SK-N-SH (cell line): Measurements from ENCODE around the gene GMPR. TPM values are rescaled to one million over a fixed set of nuclear protein-coding genes. Genes with fewer than 3 reads are reported as not detected.

Source experiments
- CTCF ChIA-PET: fragments of 300-600, 350-600 bp; formaldehyde crosslinking; extraction: SDS; loops from one replicate; lab custom pipeline; 2021; lab: Yijun Ruan, JAX
- POLR2A ChIA-PET: fragments of 350-600 bp; sonication (Branson Sonifier 250); formaldehyde crosslinking; extraction: SDS; loops from one replicate; lab custom pipeline; 2020; ENCODE audit warnings: antibody characterized with exemption, inconsistent platforms; lab: Yijun Ruan, JAX
- DNase-seq: peaks from one replicate; pipeline ENCODE4 v3.0.0; 2012
- H2AFZ ChIP-seq: fragments of 200-600 bp; sonication (generic); 2 replicates; pipeline ENCODE4 v1.8.1; 2016; ENCODE audit warnings: antibody characterized with exemption, mild to moderate bottlenecking, low read depth
- H3F3A ChIP-seq: fragments of 200-600 bp; sonication (generic); replicated peaks from 2 replicates; pipeline ENCODE3; 2016; ENCODE audit warnings: antibody characterized with exemption, mild to moderate bottlenecking; ENCODE audit not compliant: insufficient read depth
- H3K27ac ChIP-seq, 2 experiments: fragments of 200-500 bp in 1 of 2; fragments of 200-600 bp in 1 of 2; sonication (Bioruptor generic) in 1 of 2; sonication (generic), shearing (Covaris generic) in 1 of 2; 2 replicates each; pipeline versions ENCODE4 v1.5.1 to v1.6.1; 2014 to 2016; ENCODE audit warnings: low read depth in 2 of 2, inconsistent platforms in 1 of 2, low read length in 1 of 2, mild to moderate bottlenecking in 1 of 2, mixed read lengths in 1 of 2
- H3K27me3 ChIP-seq: fragments of 200-600 bp; sonication (generic), shearing (Covaris generic); 2 replicates; pipeline ENCODE4 v1.6.1; 2016; ENCODE audit warnings: mixed run types; ENCODE audit not compliant: insufficient read depth
- H3K36me3 ChIP-seq, 2 experiments: fragments of 200-500 bp in 1 of 2; fragments of 200-600 bp in 1 of 2; sonication (Bioruptor generic) in 1 of 2; sonication (generic) in 1 of 2; replicated peaks in 1 of 2; 2 replicates each; pipeline versions ENCODE3 to v1.5.1; 2014 to 2016; ENCODE audit warnings: low read length in 1 of 2, mild to moderate bottlenecking in 1 of 2; ENCODE audit not compliant: insufficient read depth in 2 of 2, control insufficient read depth in 1 of 2
- H3K4me1 ChIP-seq, 2 experiments: fragments of 200-500 bp in 1 of 2; fragments of 200-600 bp in 1 of 2; sonication (Bioruptor generic) in 1 of 2; sonication (generic), shearing (Covaris generic) in 1 of 2; 2 replicates each; pipeline versions ENCODE4 v1.5.1 to v1.6.1; 2014 to 2016; ENCODE audit warnings: low read depth in 1 of 2, low read length in 1 of 2, mixed run types in 1 of 2; ENCODE audit not compliant: insufficient read depth in 2 of 2, control insufficient read depth in 1 of 2
- H3K4me2 ChIP-seq: fragments of 200-600 bp; sonication (generic), shearing (Covaris generic); 2 replicates; pipeline ENCODE4 v1.6.1; 2017; ENCODE audit warnings: mixed run types
- H3K4me3 ChIP-seq, 2 experiments: fragments of 200-500 bp in 1 of 2; fragments of 200-600 bp in 1 of 2; sonication (Bioruptor generic) in 1 of 2; sonication (generic), shearing (Covaris generic) in 1 of 2; 2 replicates each; pipeline versions ENCODE4 v1.5.1 to v1.8.1; 2014 to 2016; ENCODE audit warnings: low read depth in 2 of 2, inconsistent platforms in 1 of 2, low read length in 1 of 2, mild to moderate bottlenecking in 1 of 2, mixed read lengths in 1 of 2, moderate library complexity in 1 of 2
- H3K79me2 ChIP-seq: fragments of 200-600 bp; sonication (generic); 2 replicates; pipeline ENCODE4 v1.8.1; 2017; ENCODE audit warnings: mild to moderate bottlenecking; ENCODE audit not compliant: insufficient read depth
- H3K9ac ChIP-seq: fragments of 200-600 bp; sonication (generic); 2 replicates; pipeline ENCODE4 v1.6.1; 2017; ENCODE audit warnings: mixed run types
- H3K9me2 ChIP-seq: fragments of 200-600 bp; sonication (generic); 2 replicates; pipeline ENCODE4 v1.6.1; 2017; ENCODE audit warnings: mixed run types
- H3K9me3 ChIP-seq: fragments of 200-600 bp; sonication (generic); 2 replicates; pipeline ENCODE4 v1.6.1; 2017; ENCODE audit warnings: mixed run types, mild to moderate bottlenecking, moderate library complexity
- H4K20me1 ChIP-seq: fragments of 200-600 bp; sonication (generic); 2 replicates; pipeline ENCODE4 v1.6.1; 2017; ENCODE audit warnings: mild to moderate bottlenecking, mixed run types; ENCODE audit not compliant: insufficient read depth
- CHD2 ChIP-seq: fragments of 150-350 bp; IDR thresholded peaks from 2 replicates; pipeline ENCODE4 v1.6.1; 2018; ENCODE audit warnings: low read length; ENCODE audit not compliant: partially characterized antibody
- CTCF ChIP-seq: fragments of 200-600 bp; sonication (generic); IDR thresholded peaks from 2 replicates; pipeline ENCODE4 v1.6.1; 2017; ENCODE audit warnings: antibody characterized with exemption, mild to moderate bottlenecking, moderate library complexity
- ELF1 ChIP-seq: IDR thresholded peaks from 2 replicates; pipeline ENCODE4 v1.4.0; 2012
- EP300 ChIP-seq, 2 experiments: IDR thresholded peaks; 2 replicates each; pipeline versions ENCODE4 v1.4.0 to v1.6.1; 2012; ENCODE audit warnings: borderline replicate concordance in 1 of 2, low read depth in 1 of 2, low read length in 1 of 2
- EZH2phosphoT487 ChIP-seq: fragments of 200-600 bp; sonication (generic); IDR thresholded peaks from 2 replicates; pipeline ENCODE4 v1.6.1; 2017; ENCODE audit warnings: low read depth, mixed run types, mild to moderate bottlenecking, antibody characterized with exemption, moderate library complexity, borderline replicate concordance
- FOSL2 ChIP-seq: IDR thresholded peaks from 2 replicates; pipeline ENCODE4 v1.4.0; 2012; ENCODE audit warnings: low read depth, mild to moderate bottlenecking, moderate library complexity, borderline replicate concordance
- GATA2 ChIP-seq: sonication (generic); formaldehyde crosslinking; IDR thresholded peaks from 2 replicates; pipeline ENCODE4 v1.5.0; 2020; ENCODE audit warnings: mild to moderate bottlenecking, missing genetic modification reagents
- MAX ChIP-seq: IDR thresholded peaks from 2 replicates; pipeline ENCODE4 v1.4.0; 2012; ENCODE audit warnings: low read depth
- MEF2A ChIP-seq: IDR thresholded peaks from 2 replicates; pipeline ENCODE4 v1.4.0; 2012; ENCODE audit warnings: low read depth, borderline replicate concordance
- NFIC ChIP-seq: IDR thresholded peaks from 2 replicates; pipeline ENCODE4 v1.4.0; 2012; ENCODE audit warnings: borderline replicate concordance
- PBX3 ChIP-seq: IDR thresholded peaks from 2 replicates; pipeline ENCODE4; 2012
- RAD21 ChIP-seq: IDR thresholded peaks from 2 replicates; pipeline ENCODE4 v1.6.1; 2012; ENCODE audit warnings: mild to moderate bottlenecking, low read length
- RCOR1 ChIP-seq: fragments of 150-350 bp; IDR thresholded peaks from 2 replicates; pipeline ENCODE4 v1.6.1; 2017; ENCODE audit warnings: antibody characterized with exemption, low read length
- REST ChIP-seq: IDR thresholded peaks from 2 replicates; pipeline ENCODE4 v1.6.1; 2012; ENCODE audit warnings: mild to moderate bottlenecking, low read depth, low read length, moderate library complexity
- RFX5 ChIP-seq: IDR thresholded peaks from 2 replicates; pipeline ENCODE4 v1.6.1; 2012; ENCODE audit warnings: mild to moderate bottlenecking, improper control_type of control experiment, low read length
- RXRA ChIP-seq: IDR thresholded peaks from 2 replicates; pipeline ENCODE4 v1.4.0; 2012; ENCODE audit warnings: low read depth, mild to moderate bottlenecking, borderline replicate concordance
- SMC3 ChIP-seq: IDR thresholded peaks from 2 replicates; pipeline ENCODE4 v1.6.1; 2012; ENCODE audit warnings: low read depth, low read length, improper control_type of control experiment
- TCF12 ChIP-seq: IDR thresholded peaks from 2 replicates; pipeline ENCODE4 v1.4.0; 2012
- WGBS: methylation state at CpG from one replicate; pipeline ENCODE4 v1.1.6; 2017; ENCODE audit warnings: low lambda C conversion rate; 5-methylcytosine and 5-hydroxymethylcytosine counted together
- polyA plus RNA-seq, 3 experiments: library from polyadenylated mRNA; depleted of rRNA; stranded (reverse); fragments of >200 nt; gene quantifications; 2 replicates each; pipeline ENCODE4 v1.2.3, GENCODE V29; 2012

GMPR gene
- polyA plus RNA-seq, 1 of the 3 experiments (the other 2 are of a cell fraction): 21.0 TPM

- Histone ChIP-seq H3K27ac (no peak overlapping the region), H3K9me2 (no peaks in the 10 kb centered on the region), H3K9ac (no peak overlapping the region), H3F3A (peaks cover 11% of the 10 kb centered on the region), H3K36me3 (no peaks in the 10 kb centered on the region), H3K27me3 (no peaks in the 10 kb centered on the region), H3K9me3 (no peaks in the 10 kb centered on the region), H3K79me2 (no peaks in the 10 kb centered on the region), H4K20me1 (no peaks in the 10 kb centered on the region), H2AFZ (no peak overlapping the region), H3K4me2 (no peak overlapping the region), H3K4me3 (no peak overlapping the region), H3K4me1 (peaks cover 2 to 14% of the 10 kb centered on the region in 2 experiments; a peak in 2 of 4 replicates)
- CTCF ChIA-PET: interaction anchor here (0.8 to 1.7 kb wide), 5 partner anchors 9 to 236 kb away, joined by 3 to 5 read pairs (median 3); no protein-coding TSS in a partner anchor
- TF ChIP-seq GATA2 (CRISPR knock-in tag): no peak
- no peak for TF ChIP-seq MAX
- no peak for TF ChIP-seq ELF1
- no peak for TF ChIP-seq CHD2
- no peak for TF ChIP-seq PBX3
- no peak for TF ChIP-seq EZH2phosphoT487
- no peak for TF ChIP-seq REST
- no peak for TF ChIP-seq MEF2A
- no peak for TF ChIP-seq FOSL2
- no peak for TF ChIP-seq TCF12
- no peak for TF ChIP-seq RAD21
- TF ChIP-seq RXRA: no peak
- no peak for TF ChIP-seq NFIC
- no peak for TF ChIP-seq EP300 (IDR thresholded peaks at IDR 0.05; ENCODE audit: borderline replicate concordance in 1 of 2, low read depth in 1 of 2, low read length in 1 of 2)
- no peak for TF ChIP-seq RFX5
- TF ChIP-seq RCOR1: no peak
- TF ChIP-seq CTCF: no peak
- TF ChIP-seq SMC3: no peak
- 89% methylated on average over 10 of the region's 10 CpGs for WGBS
- POLR2A ChIA-PET: no interaction called here
- no peak for DNase-seq
Measured at GRCh38 chr6:16274885-16275589, 36.6 kb downstream of the GMPR start.
